NCI-H82 treated with DMSO at 0.1 percent for 48 hours (cell line): ENCODE results near the gene EIF4A3.
A peak's percentile ranks its signal among the peaks of the same experiment; 100 is the strongest.
"Not testable (repeated sequence)": the region's sequence is repeated elsewhere in the genome, so short reads cannot be mapped to it uniquely, and the experiment has no call there.

Source experiments
- DNase-seq: peaks from one replicate; lab custom pipeline; 2025; ENCODE audit not compliant: unreplicated experiment; lab: John Stamatoyannopoulos, UW

The EIF4A3 gene

GRCh38 chr17:80173126-80173525 is 26.2 kb upstream of the EIF4A3 start:
- no peak for DNase-seq

- DNase-seq, result no peak
These were observed 24.8 kb upstream of the EIF4A3 start for GRCh38 chr17:80171681-80172080.

DNA sequence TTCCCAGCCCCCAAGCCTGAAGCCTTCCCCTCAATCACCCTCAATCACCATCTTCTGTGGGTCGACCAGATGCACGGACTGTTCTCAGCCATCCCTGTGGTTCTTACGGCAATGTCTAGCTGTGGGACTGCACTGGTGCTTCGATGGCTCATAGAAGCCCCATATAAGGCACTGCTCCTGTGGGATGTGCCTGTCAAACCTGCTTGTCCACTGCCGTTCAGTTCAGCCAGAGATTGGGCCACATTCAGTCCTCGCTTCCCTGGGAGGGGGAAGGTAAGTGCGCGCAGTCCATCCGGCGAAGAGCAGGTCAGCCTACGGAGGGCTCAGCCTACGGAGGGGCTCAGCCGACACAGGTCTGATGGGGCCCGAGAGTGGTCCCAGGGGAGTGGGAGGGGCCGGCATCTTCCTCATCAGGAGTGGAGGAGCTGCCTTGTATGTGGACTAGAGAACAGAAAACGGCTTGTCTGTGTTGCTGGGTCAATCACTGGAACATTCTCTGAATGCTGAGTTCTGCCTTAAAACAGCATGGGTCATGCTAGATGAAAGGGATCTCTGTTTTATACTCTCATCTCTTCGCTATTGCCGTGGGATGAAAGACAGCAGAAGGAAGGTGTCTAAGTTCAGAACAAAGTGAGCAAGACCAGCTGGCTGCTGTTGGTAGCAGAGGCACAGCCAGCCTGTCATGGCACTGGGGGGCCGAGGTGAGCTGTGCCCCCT is 23.0 kb upstream of the EIF4A3 start, which contains the start of gene CARD14:
CARD14 (plus strand) TSS at position 247 of the 717 bp plus-strand sequence. CDS start 11,409 bp downstream, outside the sequence.
- no peak for DNase-seq

DNA sequence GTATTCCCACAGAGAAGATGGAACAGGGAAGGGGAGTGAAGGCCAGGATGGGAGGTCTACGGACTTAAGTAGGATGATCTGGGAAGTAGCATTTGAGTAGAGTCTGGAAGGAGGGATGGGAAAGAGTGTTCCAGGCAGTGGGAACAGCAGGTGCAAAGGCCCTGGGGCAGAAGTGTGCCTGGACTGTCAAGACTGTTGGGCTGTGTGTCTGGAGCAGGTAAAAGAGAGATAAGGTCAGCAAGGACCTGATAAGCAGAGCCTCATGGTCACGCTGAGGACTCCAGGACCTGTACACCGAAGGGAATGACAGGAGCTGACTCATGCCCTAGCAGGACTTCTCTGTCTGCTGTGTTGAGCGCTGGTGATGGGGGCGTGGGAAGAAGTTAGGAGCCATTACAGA is 22.2 kb upstream of the EIF4A3 start:
- no peak for DNase-seq

GRCh38 chr17:80168371-80168770 is 21.4 kb upstream of the EIF4A3 start:
- no peak for DNase-seq

- DNase-seq, result no peak
These were observed 19.5 kb upstream of the EIF4A3 start for GRCh38 chr17:80166446-80166845.

- no peak for DNase-seq
These were observed 17.3 kb upstream of the EIF4A3 start for GRCh38 chr17:80164185-80164584.

GRCh38 chr17:80163336-80163735 is 16.4 kb upstream of the EIF4A3 start:
- DNase-seq, result no peak

DNA sequence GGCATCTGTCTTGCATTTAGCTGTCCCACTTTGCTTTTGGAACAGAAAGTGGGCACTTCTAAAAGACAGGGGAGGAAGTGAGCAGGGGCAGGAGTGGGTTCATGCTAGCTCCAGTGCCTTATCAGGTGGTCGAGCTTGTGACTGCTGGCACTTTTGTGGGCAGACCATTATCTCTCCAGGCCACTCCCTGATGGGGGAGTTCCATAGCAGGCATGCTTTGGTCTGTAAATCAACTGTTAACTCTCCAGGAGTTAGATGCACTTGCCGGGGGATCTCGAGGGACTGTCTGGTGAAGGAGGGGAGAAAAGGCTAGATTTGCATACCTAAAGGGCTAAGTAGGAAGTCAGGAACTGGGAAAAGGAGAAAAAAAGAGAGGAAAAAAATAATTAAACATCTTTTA is 13.6 kb upstream of the EIF4A3 start:
- no peak for DNase-seq

GRCh38 chr17:80158846-80159245 is 11.9 kb upstream of the EIF4A3 start:
- no peak for DNase-seq

DNA sequence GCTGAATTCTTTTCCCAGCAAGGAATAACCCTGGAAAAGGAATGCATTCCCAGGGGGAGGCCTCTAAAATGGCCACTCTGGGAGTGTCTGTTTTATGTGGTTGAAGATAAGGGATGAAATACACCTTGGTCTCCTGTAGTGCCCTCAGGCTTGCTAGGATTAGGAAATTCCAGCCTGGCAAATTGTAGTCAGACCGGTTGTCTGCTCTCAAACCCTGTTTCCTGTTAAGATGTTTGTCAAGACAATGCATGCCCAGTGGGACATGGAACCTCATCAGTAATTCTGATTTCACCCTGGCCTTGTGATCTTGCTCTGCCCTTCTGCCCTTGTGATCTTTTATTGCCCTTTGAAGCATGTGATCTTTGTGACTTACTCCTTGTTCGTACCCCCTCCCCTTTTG is 8.7 kb upstream of the EIF4A3 start:
- not testable (repeated sequence) for DNase-seq

GRCh38 chr17:80154166-80154565 is 7.2 kb upstream of the EIF4A3 start:
- DNase-seq, result no peak

GRCh38 chr17:80153004-80153403 is 6.1 kb upstream of the EIF4A3 start:
- peak; percentile 38 for DNase-seq

- DNase-seq, result no peak
These were observed 5.3 kb upstream of the EIF4A3 start for GRCh38 chr17:80152081-80152702.

DNA sequence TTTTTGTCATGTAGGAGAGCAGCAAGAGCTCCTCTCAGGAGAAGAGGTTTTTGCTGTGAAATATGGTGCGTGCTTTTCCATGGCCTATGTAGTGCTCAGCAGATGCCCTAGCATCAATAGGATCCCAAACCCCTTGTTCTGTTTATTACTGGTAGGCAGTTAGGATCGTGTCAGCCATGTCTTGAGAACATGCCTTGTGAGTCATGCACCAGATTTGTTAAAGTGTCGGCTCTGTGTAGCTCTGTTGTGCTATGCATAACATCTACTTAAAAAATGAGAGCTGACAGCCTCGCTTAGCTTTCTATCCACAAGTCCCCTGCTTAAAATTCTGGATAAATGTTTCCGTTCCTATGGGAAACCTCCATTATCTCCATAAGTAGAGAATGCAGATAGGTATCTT is 4.4 kb upstream of the EIF4A3 start:
- no peak for DNase-seq

- no peak for DNase-seq
These were observed 550 bp downstream of the EIF4A3 start for GRCh38 chr17:80146121-80147034.

DNA sequence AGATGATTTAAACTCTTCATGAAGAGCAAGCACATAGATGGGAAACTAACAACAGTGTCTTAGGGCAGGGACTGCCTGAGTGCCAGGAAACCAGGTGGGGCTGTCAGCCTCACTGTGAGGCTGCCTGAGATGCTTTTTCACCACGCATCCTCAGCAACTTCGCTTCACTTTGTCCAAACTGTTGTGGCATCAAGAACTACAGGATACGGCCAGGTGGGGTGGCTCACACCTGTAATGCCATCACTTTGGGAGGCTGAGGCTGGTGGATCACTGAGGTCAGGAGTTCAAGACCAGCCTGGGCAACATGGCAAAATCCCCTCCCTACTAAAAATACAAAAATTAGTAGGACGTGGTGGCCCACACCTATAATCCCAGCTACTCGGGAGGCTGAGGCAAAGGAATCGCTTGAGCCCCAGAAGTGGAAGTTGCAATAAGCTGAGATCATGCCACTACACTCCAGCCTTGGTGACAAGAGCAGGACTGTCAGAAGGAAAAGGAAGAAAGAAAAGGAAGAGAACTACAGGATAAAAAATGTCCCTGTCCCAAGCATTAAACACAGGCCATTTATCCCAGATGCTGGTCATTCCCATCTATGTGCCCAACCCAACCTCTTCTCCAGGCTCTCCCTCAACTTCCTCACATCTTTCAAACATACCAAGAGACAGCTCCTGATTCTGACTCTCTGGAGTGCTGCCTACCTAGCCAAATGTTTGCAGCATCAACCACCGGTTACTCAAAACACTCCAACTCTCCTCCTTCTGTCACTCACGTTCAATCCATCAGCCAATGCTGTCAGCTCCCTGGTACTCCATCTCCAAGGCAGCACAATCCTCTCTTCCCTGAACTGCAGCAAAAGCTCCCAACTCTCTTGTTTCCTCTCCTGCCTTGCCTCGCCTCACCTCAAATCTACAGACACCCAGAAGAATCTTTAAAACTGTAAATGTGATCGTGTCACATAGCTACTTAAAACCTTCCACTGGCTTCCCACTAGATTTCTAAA is 1.6 kb downstream of the EIF4A3 start:
- no peak for DNase-seq

DNA sequence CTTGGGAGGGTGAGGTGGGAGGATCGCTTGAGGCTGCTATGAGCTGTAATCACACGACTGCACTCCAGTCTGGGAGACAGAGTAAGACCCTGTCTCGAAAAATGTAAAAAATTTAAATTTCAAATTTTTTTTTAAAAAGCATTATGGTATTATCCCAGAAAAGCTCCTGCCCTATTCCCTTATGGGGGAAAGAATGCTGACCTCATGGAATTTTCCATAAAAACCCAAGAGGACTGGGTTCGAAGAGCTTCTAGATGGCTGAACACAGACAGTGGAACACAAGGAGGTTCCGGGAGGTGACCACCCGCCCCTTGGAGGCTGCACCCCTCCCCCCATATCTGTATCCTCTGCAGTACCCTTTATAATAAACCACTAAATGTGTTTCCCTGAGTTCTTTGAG is 4.0 kb downstream of the EIF4A3 start:
- DNase-seq, result no peak

DNA sequence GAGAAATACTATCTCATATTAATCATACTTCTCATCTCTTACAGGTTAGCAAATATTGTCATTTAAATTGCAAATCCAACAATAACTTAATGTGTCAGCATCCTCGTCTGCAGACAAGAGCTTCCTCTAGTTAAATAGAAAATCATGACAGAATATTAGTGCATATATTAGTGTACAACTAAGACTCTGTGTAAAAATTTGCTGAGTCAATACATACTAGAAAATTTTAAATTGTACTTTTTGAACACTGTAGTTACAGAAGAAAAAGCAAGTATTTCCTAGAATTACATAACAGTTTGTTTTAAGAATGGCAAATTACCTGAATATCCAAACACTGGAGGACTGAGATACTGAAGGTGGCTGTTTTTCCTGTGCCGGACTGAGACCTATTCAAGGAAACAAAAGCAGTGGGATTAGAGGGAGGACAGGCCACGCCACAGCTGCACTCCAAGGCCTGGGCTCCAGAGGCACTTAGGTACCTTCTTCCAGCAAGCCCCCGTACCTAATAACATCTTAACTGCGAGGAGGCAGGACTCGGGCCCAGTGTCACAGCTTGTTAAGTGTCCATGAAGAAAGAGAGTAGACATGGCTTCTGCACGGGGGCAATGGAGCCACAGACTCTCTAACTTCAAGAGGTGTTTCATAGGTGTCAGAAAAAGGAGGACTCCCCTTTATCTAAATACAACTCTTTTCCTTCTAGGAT is 5.3 kb downstream of the EIF4A3 start:
- no peak for DNase-seq
